H1 (cell line): ENCODE measurements around the gene LAIR1.

ENCODE experiments used
- BRCA1 ChIP-seq: IDR thresholded peaks from 2 replicates; pipeline ENCODE4 v1.6.1; 2012; ENCODE audit warnings: low read depth, low read length, improper control_type of control experiment
- CEBPB ChIP-seq: IDR thresholded peaks from 2 replicates; pipeline ENCODE4 v1.6.1; 2012; ENCODE audit warnings: low read depth, low read length
- CHD1 ChIP-seq: IDR thresholded peaks from 2 replicates; pipeline ENCODE4 v1.6.1; 2012; ENCODE audit warnings: low read depth, low read length, improper control_type of control experiment
- EP300 ChIP-seq, 2 experiments: IDR thresholded peaks; 1 replicate in 1 of 2; 2 replicates in 1 of 2; pipeline ENCODE4 v1.6.1; 2011 to 2012; ENCODE audit warnings: low read depth in 2 of 2, low read length in 2 of 2, mild to moderate bottlenecking in 2 of 2, borderline replicate concordance in 1 of 2, inconsistent platforms in 1 of 2, moderate library complexity in 1 of 2
- EZH2 ChIP-seq: fragments of 200-600 bp; sonication (generic); IDR thresholded peaks from 2 replicates; pipeline ENCODE4 v1.7.1; 2012; ENCODE audit warnings: low read depth, mild to moderate bottlenecking, moderate library complexity, low read length, inconsistent platforms; ENCODE audit not compliant: severe bottlenecking
- POLR2A ChIP-seq, 2 experiments: IDR thresholded peaks; 1 replicate in 1 of 2; 2 replicates in 1 of 2; pipeline ENCODE4 v1.6.1; 2011; ENCODE audit warnings: low read depth in 2 of 2, low read length in 2 of 2, mild to moderate bottlenecking in 2 of 2; ENCODE audit errors: control extremely low read depth in 1 of 2
- POLR2AphosphoS5 ChIP-seq: IDR thresholded peaks from 2 replicates; pipeline ENCODE4 v1.6.1; 2011; ENCODE audit warnings: low read depth, low read length
- RAD21 ChIP-seq, 2 experiments: IDR thresholded peaks in 1 of 2; conservative IDR thresholded peaks in 1 of 2; 2 replicates each; pipeline ENCODE4 v1.6.1; 2011; ENCODE audit warnings: low read depth in 2 of 2, low read length in 2 of 2, improper control_type of control experiment in 1 of 2, inconsistent platforms in 1 of 2, mild to moderate bottlenecking in 1 of 2, moderate library complexity in 1 of 2
- RXRA ChIP-seq: IDR thresholded peaks from 2 replicates; pipeline ENCODE4 v1.6.1; 2011; ENCODE audit warnings: low read depth, mild to moderate bottlenecking, low read length, moderate library complexity; ENCODE audit not compliant: insufficient read depth
- SP1 ChIP-seq: IDR thresholded peaks from 2 replicates; pipeline ENCODE4 v1.6.1; 2011; ENCODE audit warnings: low read depth, low read length
- TF ChIP-seq, protein P1 (sequence below): IDR thresholded peaks from 2 replicates; pipeline ENCODE4 v1.6.1; 2011; ENCODE audit warnings: low read depth, mild to moderate bottlenecking, low read length; ENCODE audit not compliant: insufficient read depth
- TF ChIP-seq, protein P2 (sequence below), 3 experiments: IDR thresholded peaks; 1 replicate in 2 of 3; 2 replicates in 1 of 3; pipeline versions ENCODE4 v1.5.1 to v1.6.1; 2011; ENCODE audit warnings: low read length in 3 of 3, mild to moderate bottlenecking in 3 of 3, inconsistent platforms in 2 of 3, low read depth in 1 of 3, moderate library complexity in 1 of 3; ENCODE audit not compliant: insufficient read depth in 1 of 3; ENCODE audit errors: control extremely low read depth in 1 of 3

DNA sequence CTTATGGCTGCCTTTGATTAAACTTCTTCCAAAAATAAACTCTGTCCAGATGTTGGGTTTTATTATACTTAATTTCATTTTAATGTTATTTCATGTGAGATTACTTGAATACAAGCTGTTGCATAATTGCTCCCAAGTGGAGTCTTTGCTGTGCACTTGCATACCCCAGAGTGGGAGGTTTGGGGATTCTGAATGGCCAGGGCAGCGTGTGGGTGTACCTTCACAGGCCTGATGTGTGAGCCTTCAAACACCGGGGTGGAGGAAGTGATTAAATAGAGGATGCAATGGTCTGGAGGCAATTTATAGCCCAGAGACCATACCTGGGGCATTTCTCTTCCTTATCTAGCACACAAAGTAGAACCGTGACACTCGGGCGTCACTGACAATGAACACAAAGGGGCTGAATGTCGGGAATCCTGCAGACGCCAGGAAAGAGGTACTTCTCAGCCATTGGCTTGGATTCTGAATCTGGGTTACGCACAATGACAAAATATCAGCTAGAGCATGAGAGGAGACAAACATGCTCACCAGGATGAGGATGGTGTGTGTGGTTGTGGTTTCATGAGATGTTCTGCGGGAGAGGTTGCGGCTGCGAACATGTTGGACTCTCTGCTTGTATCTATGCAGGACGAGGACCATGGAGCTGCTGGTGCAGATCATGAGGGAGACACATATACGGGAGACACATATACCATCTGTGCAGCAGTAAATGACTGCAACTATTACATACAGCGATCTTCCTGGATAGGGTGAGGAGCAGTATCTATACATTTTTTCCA is 44.6 kb downstream of the LAIR1 start:
- TF ChIP-seq POLR2A (IDR thresholded peaks at IDR 0.05; ENCODE audit: control extremely low read depth in 1 of 2, low read depth in 2 of 2, low read length in 2 of 2) (no peak), RAD21 (IDR thresholded peaks at IDR 0.05 in 1 of 2, conservative IDR thresholded peaks at IDR 0.05 in 1 of 2; ENCODE audit: low read depth in 2 of 2, low read length in 2 of 2) (no peak), SP1 (no peak), CHD1 (no peak), POLR2AphosphoS5 (no peak), EP300 (IDR thresholded peaks at IDR 0.05; ENCODE audit: borderline replicate concordance in 1 of 2, low read depth in 2 of 2, low read length in 2 of 2) (no peak), CEBPB (no peak), RXRA (no peak), BRCA1 (no peak), EZH2 (no peak)
- TF ChIP-seq, protein P1, sequence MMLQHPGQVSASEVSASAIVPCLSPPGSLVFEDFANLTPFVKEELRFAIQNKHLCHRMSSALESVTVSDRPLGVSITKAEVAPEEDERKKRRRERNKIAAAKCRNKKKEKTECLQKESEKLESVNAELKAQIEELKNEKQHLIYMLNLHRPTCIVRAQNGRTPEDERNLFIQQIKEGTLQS: no peak
- TF ChIP-seq, protein P2, sequence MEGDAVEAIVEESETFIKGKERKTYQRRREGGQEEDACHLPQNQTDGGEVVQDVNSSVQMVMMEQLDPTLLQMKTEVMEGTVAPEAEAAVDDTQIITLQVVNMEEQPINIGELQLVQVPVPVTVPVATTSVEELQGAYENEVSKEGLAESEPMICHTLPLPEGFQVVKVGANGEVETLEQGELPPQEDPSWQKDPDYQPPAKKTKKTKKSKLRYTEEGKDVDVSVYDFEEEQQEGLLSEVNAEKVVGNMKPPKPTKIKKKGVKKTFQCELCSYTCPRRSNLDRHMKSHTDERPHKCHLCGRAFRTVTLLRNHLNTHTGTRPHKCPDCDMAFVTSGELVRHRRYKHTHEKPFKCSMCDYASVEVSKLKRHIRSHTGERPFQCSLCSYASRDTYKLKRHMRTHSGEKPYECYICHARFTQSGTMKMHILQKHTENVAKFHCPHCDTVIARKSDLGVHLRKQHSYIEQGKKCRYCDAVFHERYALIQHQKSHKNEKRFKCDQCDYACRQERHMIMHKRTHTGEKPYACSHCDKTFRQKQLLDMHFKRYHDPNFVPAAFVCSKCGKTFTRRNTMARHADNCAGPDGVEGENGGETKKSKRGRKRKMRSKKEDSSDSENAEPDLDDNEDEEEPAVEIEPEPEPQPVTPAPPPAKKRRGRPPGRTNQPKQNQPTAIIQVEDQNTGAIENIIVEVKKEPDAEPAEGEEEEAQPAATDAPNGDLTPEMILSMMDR (IDR thresholded peaks at IDR 0.05; ENCODE audit: control extremely low read depth in 1 of 3, insufficient read depth in 1 of 3, low read depth in 1 of 3, low read length in 3 of 3): no peak
